NOMO-1 treated with DMSO at 0.1 percent for 48 hours (cell line): ENCODE data around the gene PKNOX1.
"Not testable (repeated sequence)": the region's sequence is repeated elsewhere in the genome, so short reads cannot be mapped to it uniquely, and the experiment has no call there.

Experiments used
- DNase-seq: peaks from one replicate; lab custom pipeline; 2025; ENCODE audit not compliant: unreplicated experiment; lab: John Stamatoyannopoulos, UW

PKNOX1 gene

DNA sequence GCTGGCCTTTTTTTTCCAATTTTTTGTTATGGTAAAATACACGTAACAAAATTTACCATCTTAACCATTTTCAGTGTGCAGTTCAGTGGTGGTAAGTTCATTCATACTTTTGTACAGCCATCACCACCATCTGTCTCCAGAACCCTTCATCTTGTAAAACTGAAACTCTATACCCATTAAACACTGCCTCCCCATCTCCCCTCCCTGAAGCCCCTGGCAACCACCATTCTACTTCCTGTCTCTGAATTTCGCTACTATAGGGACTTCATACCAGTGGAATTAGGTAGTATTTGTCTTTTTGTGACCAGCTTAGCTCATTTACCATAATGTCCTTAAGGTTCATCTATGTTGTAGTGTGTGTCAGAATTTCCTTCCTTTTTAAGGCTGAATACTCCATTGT lies 8.7 kb downstream of the PKNOX1 start:
- no peak for DNase-seq

DNA sequence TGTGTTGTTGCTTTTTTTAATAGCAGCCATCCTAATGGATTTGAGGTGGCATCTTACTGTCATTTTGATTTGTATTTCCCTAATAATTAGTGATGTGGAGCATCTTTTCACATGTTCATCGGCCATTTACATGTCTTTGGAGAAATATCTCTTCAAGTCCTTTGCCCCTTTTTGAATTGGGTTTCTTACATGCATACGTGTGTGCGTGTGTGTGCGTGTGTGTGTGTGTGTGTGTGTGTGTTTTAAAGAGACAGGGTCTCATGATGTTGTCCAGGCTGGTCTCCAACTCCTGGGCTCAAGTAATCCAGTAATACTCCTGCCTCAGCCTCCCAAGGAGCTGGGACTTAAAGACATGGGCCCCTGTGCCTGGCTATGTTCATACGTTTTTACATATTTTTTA lies 9.5 kb downstream of the PKNOX1 start:
- DNase-seq = no peak

DNA sequence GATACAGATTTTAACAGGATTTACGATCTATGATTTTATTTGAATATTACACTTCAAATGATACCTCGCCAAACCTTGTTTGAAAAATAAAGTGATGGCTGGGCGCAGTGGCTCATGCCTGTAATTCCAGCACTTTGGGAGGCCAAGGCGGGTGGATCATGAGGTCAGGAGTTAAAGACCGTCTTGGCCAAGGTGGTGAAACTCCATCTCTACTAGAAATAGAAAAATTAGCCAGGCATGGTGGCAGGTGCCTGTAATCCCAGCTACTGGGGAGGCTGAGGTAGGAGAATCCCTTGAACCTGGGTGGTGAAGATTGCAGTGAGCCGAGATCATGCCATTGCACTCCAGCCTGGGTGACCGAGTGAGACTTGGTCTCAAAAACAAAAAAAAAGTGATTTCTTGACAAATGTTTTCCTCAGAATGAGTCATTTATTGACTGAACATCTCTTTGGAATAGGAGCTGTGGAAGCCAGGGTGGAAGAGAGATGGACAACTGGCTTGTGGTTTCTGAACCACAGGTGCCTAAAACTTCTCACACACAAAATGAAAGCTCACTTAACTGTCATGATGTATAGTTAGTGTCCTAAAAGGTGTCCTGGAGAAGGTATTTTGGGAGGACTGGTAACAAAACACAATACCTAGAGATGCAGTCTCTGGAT lies 11.9 kb downstream of the PKNOX1 start:
- no peak for DNase-seq

DNA sequence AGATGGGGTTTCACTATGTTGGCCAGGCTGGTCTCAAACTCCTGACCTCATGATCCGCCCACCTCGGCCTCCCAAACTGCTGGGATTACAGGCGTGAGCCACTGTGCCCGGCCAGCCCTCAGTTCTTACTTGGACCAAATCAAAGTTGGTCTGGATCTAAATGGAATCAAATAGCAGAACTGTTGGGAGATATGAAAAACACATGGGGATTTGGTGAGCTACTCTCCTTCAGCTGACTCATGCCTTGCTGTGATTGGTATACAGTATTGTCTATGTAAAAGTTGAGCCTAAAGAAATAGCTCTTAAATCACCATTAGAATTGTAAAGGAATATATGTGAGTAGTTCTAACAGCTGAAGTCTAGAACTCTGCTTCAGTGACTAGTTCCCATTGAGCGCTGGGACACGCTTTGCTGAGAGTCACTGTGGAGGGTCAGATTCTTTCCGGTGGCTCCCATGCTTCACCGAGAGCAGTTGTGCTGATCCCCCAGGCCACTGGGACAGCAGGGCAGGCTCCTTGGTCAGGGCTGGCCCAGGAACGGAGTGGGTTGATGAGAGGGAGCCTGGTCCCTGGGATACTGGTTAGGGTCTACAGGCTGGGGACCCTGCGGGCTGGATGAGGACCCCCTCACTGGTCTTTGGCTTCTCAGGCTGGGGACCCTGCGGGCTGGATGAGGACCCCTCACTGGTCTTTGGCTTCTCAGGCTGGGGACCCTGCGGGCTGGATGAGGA lies 14.0 kb downstream of the PKNOX1 start:
- DNase-seq = peak; percentile 8

DNA sequence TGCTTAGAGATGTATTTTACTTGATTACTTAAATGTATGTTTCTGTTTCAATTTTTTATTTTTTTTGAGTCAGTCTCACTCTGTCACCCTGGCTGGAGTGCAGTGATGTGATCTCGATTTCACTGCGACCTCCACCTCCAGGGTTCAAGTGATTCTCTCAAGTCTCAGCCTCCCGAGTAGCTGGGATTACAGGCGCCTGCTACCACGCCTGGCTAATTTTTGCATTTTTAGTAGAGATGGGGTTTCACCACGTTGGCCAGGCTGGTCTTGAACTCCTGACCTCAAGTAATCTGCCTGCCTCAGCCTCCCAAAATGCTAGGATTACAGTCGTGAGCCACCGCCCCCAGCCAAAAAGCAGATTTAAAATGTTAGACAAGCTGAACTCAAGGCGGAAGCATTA lies 15.0 kb downstream of the PKNOX1 start:
- not testable (repeated sequence) for DNase-seq

DNA sequence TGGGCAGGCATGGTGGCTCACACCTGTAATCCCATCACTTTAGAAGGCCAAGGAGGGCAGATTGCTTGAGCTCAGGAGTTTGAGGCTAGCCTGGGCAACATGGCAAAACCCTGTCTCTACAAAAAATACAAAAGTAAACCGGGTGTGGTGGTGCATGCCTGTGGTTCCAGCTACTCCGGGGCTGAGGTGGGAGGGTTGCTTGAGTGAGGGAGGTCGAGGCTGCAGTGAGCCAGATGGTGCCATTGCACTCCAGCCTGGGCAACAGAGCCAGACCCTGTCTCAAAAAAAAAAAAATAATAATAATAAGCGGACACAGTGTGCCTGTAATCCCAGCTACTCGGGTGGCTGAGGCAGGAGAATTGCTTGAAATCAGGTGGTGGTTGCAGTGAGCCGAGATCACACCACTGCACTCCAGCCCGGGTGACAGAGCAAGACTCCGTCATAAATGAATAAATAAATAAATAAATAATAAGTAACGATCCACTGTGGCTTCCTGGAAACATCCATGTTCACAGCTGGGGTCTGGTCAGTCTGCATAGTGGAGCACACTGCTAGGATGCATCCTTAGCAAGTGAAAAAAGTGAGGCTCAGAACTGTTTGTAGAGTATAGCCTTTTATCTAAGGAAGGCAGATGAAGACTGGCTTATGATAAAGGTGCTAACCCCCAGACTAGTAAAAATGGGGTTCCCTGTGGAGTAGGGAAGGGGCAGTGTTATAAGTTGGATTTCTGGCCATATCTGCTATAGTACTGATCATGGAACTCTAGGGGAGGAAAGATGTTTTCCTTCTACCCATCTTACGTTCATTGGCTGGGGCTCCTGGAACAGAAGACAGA lies 15.7 kb downstream of the PKNOX1 start:
- no peak for DNase-seq

DNA sequence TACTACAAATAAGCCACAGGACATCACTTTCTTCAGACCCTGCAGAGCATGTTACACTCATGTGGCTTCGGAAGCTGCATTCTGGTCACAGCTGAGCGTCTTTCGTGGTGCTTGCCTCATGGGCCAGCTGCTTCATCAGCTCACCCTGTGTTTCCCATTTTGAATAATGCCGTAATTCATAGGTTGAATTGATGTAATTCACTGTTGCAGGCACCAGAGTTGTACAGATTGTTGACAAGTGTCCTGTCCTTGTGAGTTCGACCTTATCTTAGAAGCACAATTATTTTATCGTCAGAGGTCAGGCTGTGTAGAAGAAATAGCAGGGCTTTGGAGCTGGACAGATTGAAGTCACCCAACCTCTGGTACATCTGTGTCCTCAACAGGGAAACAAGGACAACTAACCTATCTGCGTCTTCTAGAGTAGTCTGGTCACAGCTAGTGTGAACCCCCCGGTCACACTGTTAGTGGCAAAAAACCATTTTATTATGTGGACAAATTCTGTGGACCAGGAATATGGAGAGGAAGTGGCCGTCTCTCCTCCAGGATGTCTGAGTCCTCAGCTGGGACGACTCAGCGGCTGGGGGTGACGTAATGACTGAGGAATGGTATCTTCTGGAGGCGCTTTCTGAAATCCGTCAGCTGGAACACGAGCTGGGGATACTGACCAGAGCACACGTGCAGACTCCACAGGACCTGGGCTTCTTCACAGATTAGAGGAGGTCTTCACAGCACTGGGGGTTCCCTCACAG lies 17.8 kb downstream of the PKNOX1 start:
- no peak for DNase-seq

DNA sequence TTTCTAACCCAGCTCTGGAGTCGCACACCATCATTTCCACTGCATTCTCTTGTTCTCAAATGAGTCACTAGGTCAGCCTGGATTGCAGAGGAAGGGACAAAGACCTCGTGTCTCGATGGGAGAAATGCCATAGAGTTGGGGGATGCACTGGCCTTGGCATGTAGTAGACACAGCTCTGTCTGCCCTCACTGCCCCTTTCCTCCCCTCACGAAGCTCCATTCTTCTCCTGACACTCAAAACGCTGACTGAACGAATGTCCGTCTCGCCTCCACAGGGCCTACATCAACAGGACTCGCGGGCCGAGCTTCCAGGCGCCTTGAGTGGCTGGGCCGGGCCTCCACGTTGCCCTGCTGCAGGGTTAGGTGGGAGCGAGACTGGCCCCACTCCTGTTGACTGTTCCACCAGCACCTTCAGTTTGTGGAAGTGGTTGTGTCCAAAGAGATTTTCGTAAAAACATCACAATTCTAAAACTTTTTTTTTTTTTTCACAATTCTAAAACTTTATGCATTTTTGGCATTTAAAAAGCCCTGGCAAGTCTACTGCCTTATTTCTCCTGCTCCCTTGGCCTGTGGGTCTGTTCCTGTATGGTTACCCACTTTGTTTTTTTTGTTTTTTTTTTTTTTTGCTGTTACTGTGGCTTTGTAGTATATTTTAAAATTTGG lies 18.8 kb downstream of the PKNOX1 start:
- no peak for DNase-seq

DNA sequence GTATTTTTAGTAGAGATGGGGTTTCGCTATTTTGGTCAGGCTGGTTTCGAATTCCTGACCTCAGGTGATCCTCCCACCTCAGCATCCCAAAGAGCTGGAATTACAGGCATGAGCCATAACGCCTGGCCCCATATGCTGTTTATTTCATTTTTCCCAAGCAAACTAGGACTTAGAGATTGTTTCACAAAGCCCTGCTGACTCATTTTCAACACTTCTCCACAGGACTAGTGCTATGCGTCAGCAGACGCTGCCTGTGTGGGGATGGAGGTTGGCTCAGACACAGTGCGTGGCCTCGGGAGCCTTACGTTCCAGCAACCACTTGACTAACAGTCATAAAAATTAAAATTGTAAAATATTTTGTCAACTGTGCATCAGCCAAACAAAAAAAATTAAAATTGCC lies 22.7 kb downstream of the PKNOX1 start:
- no peak for DNase-seq

DNA sequence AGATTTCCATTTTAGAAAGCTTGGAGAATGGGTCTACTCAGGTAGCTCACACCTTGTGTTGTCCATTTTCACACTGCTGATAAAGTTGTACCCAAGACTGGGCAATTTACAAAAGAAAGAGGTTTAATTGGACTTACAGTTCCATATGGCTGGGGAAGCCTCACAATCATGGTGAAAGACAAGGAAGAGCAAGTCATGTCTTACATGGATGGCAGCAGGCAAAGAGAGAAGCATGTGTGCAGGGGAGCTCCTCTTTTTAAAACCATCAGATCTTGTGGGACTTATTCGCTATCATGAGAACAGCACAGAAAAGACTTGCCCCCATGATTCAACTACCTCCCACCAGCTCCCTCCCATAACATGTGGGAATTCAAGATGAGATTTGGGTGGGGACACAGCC lies 23.6 kb downstream of the PKNOX1 start:
- not testable (repeated sequence) for DNase-seq

DNA sequence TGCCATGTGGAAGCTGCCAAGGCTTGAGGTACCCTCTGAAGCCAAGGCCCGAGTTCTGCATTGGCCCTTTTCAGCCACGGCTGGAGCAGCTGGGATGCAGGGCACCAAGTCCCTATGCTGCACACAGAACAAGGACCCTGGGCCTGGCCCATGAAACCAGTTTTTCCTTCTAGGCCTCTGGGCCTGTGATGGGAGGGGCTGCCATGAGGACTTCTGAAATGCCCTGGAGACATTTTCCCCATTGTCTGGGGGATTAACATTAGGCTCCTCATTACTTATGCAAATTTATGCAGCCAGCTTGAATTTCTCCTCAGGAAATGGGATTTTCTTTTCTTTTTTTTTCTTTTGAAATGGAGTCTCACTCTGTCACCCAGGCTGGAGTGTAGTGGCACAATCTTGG lies 24.8 kb downstream of the PKNOX1 start:
- not testable (repeated sequence) for DNase-seq

DNA sequence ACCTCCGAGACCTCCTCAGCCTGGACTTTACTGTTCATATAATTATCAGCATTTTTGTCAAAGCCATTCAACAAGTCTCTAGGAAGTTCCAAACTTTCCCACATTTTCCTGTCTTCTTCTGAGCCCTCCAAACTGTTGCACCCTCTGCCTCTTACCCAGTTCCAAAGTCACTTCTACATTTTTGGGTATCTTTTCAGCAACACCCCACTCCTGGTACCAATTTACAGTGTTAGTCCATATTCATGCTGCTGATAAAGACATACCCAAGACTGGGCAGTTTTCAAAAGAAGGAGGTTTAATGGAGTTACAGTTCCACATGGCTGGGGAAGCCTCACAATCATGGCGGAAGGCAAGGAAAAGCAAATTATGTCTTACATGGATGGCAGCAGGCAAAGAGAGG lies 25.7 kb downstream of the PKNOX1 start:
- not testable (repeated sequence) for DNase-seq

DNA sequence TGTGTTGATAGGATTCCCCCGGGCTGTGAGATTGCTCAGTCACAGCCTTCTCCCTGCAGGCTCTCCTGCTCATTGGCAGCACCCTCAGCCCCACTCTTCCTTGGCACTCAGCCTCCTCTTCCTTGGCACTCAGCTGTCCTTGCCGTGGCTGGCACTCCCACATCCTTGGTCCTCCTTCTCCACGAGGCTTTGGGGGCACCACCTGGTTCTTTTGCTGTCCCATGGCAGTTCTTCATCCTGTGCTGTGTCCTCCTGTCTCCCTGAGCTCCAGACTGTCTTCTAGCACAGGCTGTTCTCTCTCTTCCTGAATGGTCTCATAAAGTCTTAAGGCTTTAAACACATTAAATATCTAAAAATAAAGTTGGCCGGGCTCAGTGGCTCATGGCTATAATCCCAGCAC lies 27.0 kb downstream of the PKNOX1 start:
- DNase-seq = no peak

DNA sequence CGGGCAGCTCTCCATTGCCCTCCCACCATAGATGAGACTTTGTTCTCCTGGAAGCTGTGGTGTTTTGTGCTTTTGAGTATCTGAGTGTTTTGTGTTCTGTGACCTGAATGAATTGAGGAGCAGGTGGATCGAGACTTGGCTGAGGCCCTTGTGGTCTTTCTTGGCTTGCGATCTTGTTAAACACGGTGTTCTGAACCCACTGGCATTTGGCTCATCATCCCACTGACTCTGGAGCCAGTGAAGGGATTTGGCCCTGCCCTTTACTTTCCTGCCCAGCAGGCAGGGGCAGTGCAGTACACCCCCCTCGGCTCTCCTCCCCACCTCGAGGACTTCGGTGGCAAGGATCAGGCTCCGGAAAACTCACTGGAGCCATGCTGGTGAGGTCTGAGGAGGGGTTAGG lies 30.6 kb downstream of the PKNOX1 start:
- DNase-seq = no peak

DNA sequence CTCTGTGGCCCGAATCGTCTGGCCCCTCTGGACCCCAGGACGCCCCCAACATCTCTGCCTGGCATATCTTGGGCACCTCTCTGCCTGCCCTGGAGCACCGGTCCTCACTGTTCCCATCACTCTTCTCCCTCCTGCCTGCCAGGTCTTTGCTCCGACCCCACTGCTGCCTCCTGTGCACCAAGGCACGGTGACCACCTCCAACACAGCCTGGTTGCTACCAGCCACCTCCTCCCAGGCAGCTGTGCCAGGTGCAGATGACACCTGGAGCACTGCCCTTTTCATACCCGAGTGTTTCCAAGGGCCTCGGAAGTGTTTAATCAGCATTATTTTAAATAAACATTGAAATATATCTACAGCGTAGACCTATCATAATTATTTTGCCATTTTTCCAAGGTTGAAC lies 31.3 kb downstream of the PKNOX1 start:
- no peak for DNase-seq

DNA sequence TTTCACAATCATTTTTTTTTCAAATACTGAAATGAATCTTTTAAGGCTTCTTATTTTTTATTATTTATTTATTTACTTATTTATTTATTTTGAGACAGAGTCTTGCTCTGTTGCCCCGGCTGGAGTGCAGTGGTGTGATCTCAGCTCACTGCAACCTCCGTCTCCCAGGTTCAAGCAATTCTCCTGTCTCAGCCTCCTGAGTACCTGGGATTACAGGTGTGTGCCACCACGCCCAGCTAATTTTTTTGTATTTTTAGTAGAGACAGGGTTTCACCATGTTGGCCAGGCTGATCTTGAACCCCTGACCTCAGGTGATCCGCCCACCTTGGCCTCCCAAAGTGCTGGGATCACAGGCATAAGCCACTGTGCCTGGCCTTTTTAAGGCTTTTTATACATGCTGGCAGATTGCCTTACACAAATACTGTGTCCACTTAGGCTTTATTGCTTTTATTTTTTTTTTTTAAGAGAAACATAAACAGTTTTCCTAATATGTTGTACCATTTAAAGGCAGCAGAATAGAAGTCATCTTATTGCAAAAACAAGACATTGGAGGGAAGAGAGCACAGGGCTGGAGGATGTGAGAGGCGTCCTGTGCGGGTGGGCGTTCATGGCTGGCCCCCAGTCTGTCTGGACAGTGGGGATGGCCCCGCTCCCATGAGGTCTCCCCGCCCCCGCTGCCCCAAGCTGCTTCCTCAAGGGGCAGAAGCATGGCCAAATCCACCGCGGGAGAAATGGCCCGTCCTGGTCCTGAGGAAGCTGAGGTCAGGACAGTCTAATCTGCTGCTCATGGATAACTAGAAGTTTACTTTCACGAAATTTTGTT lies 31.9 kb downstream of the PKNOX1 start:
- not testable (repeated sequence) for DNase-seq

DNA sequence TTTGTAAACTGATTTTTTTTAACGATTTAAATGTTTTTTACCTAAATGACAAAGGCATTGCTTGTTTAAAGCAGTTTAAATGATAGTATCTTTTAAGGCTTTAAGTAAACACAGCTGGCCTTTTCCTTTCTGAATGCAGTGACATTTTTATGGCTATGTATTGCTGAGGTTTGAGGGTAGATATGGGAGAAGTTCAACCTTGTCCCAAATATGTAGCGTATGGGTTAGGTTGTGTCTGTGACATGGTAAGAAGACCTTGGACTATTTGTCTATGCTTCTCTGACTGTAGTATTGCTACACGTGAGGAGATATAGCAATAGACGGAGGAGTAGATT lies 32.5 kb downstream of the PKNOX1 start:
- DNase-seq = no peak

DNA sequence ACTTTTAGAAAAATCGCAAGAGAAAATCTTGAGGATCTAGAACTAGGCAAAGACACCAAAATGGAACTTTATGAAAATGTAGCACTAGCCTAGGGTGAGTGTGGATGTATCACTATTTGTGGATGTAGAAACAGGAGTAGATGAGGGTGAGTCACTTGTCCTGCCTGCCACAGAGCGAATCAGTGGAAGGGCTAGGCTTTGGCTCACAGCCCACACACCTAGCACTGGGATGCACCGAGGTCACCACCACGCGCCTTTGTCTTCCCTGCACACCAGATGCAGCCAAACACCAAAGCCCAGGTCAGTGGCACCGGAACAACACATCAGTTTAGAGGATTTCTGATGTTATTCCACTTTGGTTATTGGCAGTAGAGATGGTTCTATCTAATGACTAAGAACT lies 38.2 kb downstream of the PKNOX1 start:
- DNase-seq = no peak

DNA sequence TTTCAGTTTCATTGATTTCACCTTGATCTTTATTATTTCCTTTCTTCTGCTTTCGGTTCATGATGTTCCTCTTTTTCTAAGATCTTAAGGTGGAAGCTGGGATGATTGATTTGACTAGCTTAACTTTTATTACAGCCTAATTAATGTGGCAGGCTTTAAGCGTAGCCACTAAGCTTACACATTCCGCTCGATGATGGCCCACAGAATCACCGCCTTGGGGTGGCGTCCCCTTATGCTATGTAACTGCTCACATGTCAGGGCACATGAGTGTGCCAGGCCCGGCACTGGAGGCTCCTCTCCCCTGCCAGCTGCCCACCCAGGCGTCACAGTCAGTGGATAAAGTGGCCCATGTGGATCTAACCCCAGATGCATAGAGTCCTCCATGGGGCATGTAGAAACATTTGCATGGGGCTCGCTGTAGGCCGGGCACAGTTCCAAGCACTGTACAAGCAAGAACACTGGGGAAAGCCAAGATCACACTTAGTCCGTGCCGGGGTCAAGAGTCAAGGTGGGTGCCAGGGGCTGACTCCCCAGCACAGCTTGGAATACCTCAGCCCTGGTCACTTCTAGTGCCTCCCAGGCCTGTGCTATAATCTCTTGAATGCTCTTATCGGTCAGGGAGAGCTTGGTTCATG lies 41.7 kb downstream of the PKNOX1 start:
- peak; percentile 72 for DNase-seq

DNA sequence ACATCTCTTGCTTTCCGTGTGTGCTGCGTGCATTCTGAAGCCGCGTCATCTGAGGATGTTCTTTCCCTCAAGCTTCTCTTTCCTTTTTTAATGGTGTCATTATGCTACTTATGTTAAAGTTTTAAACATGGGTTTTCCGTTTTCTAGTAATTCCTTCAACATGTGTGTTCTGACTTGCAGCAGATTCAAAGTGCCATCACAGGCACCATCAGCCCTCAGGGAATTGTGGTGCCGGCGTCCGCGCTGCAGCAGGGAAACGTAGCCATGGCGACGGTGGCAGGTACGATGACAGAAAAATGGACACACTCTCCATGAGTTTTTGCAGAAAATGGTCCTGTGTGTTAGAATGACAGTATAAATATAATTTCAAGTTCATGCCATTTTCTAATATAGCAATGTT lies 42.4 kb downstream of the PKNOX1 start:
- DNase-seq = no peak
